ENCODE data around the gene SLC22A31. TPM values are rescaled to one million over a fixed set of nuclear protein-coding genes. Genes with fewer than 3 reads are reported as not detected.

SLC22A31 gene
- total RNA-seq, 1 experiment from 2014 or later: 0.47 TPM

DNA sequence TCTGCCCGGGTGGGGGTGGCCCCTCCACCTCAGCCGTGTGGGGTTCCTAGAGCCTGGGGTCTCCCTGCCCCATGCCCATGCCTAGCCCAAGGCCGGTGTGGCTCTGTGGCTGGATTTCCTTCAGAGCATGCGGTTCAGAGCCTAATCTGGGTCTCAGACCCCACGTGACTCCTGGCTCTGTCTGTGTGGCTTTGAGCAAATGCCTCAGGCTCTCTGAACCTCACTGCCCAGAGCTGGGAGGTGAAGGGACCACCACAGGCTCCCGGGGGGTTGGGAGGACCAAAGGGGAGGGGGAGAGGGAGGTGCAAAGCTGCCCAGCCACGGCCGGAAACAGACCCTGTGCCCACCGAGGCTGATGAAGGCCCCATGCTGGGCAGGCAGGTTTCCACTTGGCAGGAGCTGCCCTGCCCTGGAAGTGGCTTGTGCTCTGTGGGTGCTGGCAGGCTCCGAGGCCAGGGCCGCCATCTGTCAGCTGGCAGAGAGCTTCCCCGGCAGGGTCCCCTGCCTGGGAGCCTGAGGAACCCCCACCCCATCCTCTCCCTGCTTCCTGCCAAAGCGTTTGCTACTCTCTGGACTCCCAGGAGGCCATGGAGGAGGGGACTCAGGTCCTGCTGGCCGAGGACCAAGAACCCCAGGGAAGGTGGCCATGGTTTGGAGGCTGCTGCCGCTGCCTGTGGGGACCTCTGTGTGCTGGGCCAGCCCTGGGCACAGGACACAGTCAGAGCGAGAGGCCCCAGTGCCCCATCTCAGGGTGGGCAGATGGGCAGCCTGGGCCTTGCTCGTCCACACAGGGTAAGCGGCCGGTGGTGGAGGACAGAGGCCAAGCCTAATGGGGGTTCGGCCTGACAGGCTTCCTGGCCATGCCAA is 24.8 kb downstream of the SLC22A31 start:
- H3K27ac ChIP-seq (ENCODE audit: low read depth, low read length, poor library complexity, severe bottlenecking): no peak overlapping the region
- ChIA-PET POLR2A (ENCODE audit: low non-redundant PET) (no interaction called here), CTCF (no interaction called here)

DNA sequence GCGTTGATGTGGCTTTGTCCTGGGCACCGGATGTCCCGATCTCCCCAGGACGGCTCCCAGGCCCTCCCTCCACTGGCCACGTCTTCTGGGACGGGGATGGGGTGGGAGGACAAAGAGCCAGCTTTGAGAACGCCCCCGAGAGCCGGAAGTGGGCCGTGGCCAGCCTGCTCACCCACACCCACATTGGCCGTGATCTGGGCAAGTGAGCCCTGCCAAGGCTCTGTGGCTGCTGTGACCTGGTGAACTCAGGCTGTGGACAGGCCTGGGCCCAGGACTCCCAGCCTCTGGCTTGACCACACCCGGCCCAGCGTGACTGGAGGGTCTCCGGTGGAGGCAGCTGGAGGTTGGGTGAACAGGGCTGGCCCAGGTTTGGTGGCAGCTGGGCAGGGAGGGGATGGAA is 25.5 kb downstream of the SLC22A31 start:
- POLR2A ChIA-PET (ENCODE audit: low non-redundant PET): no interaction called here
- intact Hi-C loops (cut with micrococcal nuclease; ENCODE audit: unreplicated experiment): loop anchor here (5.0 kb wide), 1 partner anchor 363 kb away; the partner anchor contains the start of gene APRT
- H3K27me3 ChIP-seq (replicated peaks; ENCODE audit: insufficient read depth, low read depth, low read length, poor library complexity): no peaks in the 10 kb centered on the region

More for the DNA sequence above, 24.8 kb downstream of the SLC22A31 start:
- no peak for DNase-seq (ENCODE audit: low spot score)
- Histone ChIP-seq H3K27me3 (replicated peaks; ENCODE audit: insufficient read depth, low read depth, low read length, poor library complexity) (no peaks in the 10 kb centered on the region), H3K4me1 (ENCODE audit: insufficient read depth, low read length, poor library complexity, severe bottlenecking) (peaks cover 4% of the 10 kb centered on the region), H3K4me3 (ENCODE audit: low read depth, low read length, poor library complexity, severe bottlenecking) (no peak overlapping the region), H3K9me3 (ENCODE audit: low read depth, low read length, poor library complexity, severe bottlenecking) (no peaks in the 10 kb centered on the region), H3K36me3 (ENCODE audit: insufficient read depth, low read length, poor library complexity, severe bottlenecking) (no peaks in the 10 kb centered on the region)
- intact Hi-C loops (cut with micrococcal nuclease; ENCODE audit: unreplicated experiment): no loop called here
- TF ChIP-seq, protein P1, sequence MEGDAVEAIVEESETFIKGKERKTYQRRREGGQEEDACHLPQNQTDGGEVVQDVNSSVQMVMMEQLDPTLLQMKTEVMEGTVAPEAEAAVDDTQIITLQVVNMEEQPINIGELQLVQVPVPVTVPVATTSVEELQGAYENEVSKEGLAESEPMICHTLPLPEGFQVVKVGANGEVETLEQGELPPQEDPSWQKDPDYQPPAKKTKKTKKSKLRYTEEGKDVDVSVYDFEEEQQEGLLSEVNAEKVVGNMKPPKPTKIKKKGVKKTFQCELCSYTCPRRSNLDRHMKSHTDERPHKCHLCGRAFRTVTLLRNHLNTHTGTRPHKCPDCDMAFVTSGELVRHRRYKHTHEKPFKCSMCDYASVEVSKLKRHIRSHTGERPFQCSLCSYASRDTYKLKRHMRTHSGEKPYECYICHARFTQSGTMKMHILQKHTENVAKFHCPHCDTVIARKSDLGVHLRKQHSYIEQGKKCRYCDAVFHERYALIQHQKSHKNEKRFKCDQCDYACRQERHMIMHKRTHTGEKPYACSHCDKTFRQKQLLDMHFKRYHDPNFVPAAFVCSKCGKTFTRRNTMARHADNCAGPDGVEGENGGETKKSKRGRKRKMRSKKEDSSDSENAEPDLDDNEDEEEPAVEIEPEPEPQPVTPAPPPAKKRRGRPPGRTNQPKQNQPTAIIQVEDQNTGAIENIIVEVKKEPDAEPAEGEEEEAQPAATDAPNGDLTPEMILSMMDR (conservative IDR thresholded peaks at IDR 0.05; ENCODE audit: low read depth, low read length): no peak
- no peak for TF ChIP-seq EZH2 (IDR thresholded peaks at IDR 0.05; ENCODE audit: borderline replicate concordance, low read depth, low read length, poor library complexity, severe bottlenecking)
- BruUV-seq (replicated peaks): no TSS peak

DNA sequence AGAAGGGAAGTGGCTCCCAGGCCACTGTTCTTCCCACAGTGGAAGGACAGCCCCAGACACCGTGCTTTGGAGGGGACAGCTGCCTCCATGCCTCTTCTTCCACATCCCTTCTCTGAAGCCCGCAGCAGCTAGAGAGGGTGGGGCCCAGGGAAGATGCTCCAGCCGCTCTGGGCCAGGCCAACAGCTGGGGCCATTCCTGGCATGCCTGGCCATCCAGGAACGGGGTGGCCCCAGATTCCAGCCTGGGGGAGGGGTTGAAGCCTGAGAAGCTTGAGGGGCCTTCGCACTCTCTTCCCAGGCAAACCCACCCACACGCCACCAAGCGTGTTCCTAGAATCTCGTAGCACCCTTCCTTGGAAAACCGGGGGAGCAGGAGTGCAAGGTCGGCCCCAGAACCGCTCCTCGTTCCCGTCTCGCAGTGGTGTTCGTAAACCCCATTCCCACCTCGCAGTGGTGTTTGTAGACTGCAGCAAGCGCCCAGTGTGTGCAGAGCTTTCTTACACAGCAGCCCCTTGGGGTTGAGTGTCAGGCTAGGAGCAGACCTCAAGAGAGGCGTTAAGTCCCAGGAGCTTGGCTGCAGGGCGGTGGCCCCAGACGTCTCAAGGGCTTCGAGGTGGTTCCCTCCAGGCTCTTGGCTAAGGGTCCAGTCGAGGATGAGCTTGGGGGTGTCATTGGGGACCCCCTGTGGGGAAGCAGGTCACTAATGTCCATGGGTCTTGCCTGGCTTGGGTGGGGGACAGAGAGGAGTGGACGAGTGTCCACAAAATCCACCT is 26.1 kb downstream of the SLC22A31 start:
- no peaks in the 10 kb centered on the region for H3K36me3 ChIP-seq (ENCODE audit: insufficient read depth, low read length, poor library complexity, severe bottlenecking)
- H3K27me3 ChIP-seq (replicated peaks; ENCODE audit: insufficient read depth, low read depth, low read length, poor library complexity): no peaks in the 10 kb centered on the region
- intact Hi-C loops (cut with micrococcal nuclease; ENCODE audit: unreplicated experiment): loop anchor here (5.0 kb wide), 1 partner anchor 362 kb away; the partner anchor contains the start of gene APRT
- DNase-seq (ENCODE audit: low spot score): no peak
- ChIA-PET POLR2A (ENCODE audit: low non-redundant PET) (no interaction called here), CTCF (no interaction called here)
- BruUV-seq (replicated peaks): no TSS peak
- TF ChIP-seq, protein P1 (conservative IDR thresholded peaks at IDR 0.05; ENCODE audit: low read depth, low read length): no peak
- TF ChIP-seq EZH2 (IDR thresholded peaks at IDR 0.05; ENCODE audit: borderline replicate concordance, low read depth, low read length, poor library complexity, severe bottlenecking): no peak
- H3K9me3 ChIP-seq (ENCODE audit: low read depth, low read length, poor library complexity, severe bottlenecking): no peaks in the 10 kb centered on the region
- no peak overlapping the region for H3K27ac ChIP-seq (ENCODE audit: low read depth, low read length, poor library complexity, severe bottlenecking)
- H3K4me3 ChIP-seq (ENCODE audit: low read depth, low read length, poor library complexity, severe bottlenecking): no peak overlapping the region
- H3K4me1 ChIP-seq (ENCODE audit: insufficient read depth, low read length, poor library complexity, severe bottlenecking): peaks cover 4% of the 10 kb centered on the region

More for the DNA sequence above, 25.5 kb downstream of the SLC22A31 start:
- H3K27ac ChIP-seq (ENCODE audit: low read depth, low read length, poor library complexity, severe bottlenecking): no peak overlapping the region
- H3K4me1 ChIP-seq (ENCODE audit: insufficient read depth, low read length, poor library complexity, severe bottlenecking): peaks cover 4% of the 10 kb centered on the region
- DNase-seq (ENCODE audit: low spot score): no peak
- no TSS peak for BruUV-seq (replicated peaks)
- H3K36me3 ChIP-seq (ENCODE audit: insufficient read depth, low read length, poor library complexity, severe bottlenecking): no peaks in the 10 kb centered on the region
- TF ChIP-seq EZH2 (IDR thresholded peaks at IDR 0.05; ENCODE audit: borderline replicate concordance, low read depth, low read length, poor library complexity, severe bottlenecking): no peak
- TF ChIP-seq, protein P1 (conservative IDR thresholded peaks at IDR 0.05; ENCODE audit: low read depth, low read length): no peak
- H3K4me3 ChIP-seq (ENCODE audit: low read depth, low read length, poor library complexity, severe bottlenecking): no peak overlapping the region
- CTCF ChIA-PET: no interaction called here
- H3K9me3 ChIP-seq (ENCODE audit: low read depth, low read length, poor library complexity, severe bottlenecking): no peaks in the 10 kb centered on the region

All from A673 (cell line).